Stomach (tissue), 4 donors: ENCODE measurements around the gene MBP.

Source experiments
- CTCF ChIP-seq, 7 experiments: fragments of 450-650 bp in 4 of 7; fragments of 200-600 bp in 3 of 7; sonication (generic) in 3 of 7; IDR thresholded peaks; one replicate each; pipeline ENCODE4 v1.5.1; 2016 to 2019; ENCODE audit warnings: antibody characterized with exemption in 7 of 7, control low read depth in 2 of 7, mild to moderate bottlenecking in 1 of 7
- POLR2A ChIP-seq, 4 donors: fragments of 450-650 bp; IDR thresholded peaks; one replicate each; pipeline ENCODE4 v1.6.1; 2016; ENCODE audit warnings: antibody characterized with exemption in 4 of 4, control low read depth in 2 of 4, mild to moderate bottlenecking in 1 of 4, moderate library complexity in 1 of 4

- TF ChIP-seq POLR2A (IDR thresholded peaks at IDR 0.05) (no peak), CTCF (IDR thresholded peaks at IDR 0.05) (no peak)
Observed at GRCh38 chr18:77110936-77111335, 21.6 kb downstream of the MBP start.
